ENCODE data around the gene ARSK. TPM values are rescaled to one million over a fixed set of nuclear protein-coding genes. Genes with fewer than 3 reads are reported as not detected.

Gene ARSK
- total and polyA plus RNA-seq, 2 of the 13 experiments (the other 11 are each of a cell fraction or from before 2014, with no cell fraction given), result 7.9 TPM

DNA sequence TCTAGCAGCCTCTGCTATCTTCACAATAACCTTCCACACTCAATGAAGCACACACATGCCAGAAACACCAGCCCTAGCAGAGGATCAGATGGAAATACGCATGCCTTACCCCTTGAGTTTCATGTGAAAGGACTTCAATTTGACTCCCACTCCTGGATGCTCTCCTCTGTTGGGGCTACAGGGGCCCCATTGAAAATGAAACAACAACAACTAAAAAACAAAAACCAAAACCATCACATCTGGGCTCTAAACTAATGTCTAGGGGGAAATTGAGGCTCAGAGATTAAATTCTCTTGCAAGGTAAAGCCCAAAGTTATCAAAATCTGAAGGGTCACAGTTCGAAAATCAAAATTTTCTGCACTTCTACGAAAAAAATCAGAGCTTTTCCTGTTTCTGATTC is 83.7 kb downstream of the ARSK start:
- intact Hi-C loops (cut with micrococcal nuclease; ENCODE audit: unreplicated experiment) (no loop called here), in situ Hi-C loops (cut with HindIII; ENCODE audit: extremely low pct_ligation_motif_present, low pct_unique_long_range_greater_than_20kb) (loop anchor here (25.0 kb wide), 1 partner anchor 699 kb away; no protein-coding TSS in a partner anchor)
- peaks cover 28% of the 10 kb centered on the region for H3K4me1 ChIP-seq (ENCODE audit: insufficient read depth, low read length)
- no peak overlapping the region for H2AFZ ChIP-seq (ENCODE audit: low read length)
- POLR2A ChIA-PET, result interaction anchor here (1.7 kb wide), 1 partner anchor 8 kb away, joined by 3 read pairs; the partner anchor contains the start of gene RFESD
- no peak overlapping the region for H3K4me3 ChIP-seq (replicated peaks in 1 of 3; ENCODE audit: insufficient read depth in 1 of 3, low read depth in 2 of 3, low read length in 3 of 3)
- WGBS (ENCODE audit: low lambda C conversion rate), result 33% methylated on average over 3 of the region's 3 CpGs
- no TSS peak for BruUV-seq (replicated peaks)
- no peaks in the 10 kb centered on the region for H3K79me2 ChIP-seq (ENCODE audit: insufficient read depth, low read length)
- ATAC-seq (no peak), FAIRE-seq (no peak), DNase-seq (ENCODE audit: low spot score) (no peak)
- CTCF ChIA-PET (ENCODE audit: low intra/inter-chr PET ratio, low total read pairs), result no interaction called here
- TF ChIP-seq, protein P1, sequence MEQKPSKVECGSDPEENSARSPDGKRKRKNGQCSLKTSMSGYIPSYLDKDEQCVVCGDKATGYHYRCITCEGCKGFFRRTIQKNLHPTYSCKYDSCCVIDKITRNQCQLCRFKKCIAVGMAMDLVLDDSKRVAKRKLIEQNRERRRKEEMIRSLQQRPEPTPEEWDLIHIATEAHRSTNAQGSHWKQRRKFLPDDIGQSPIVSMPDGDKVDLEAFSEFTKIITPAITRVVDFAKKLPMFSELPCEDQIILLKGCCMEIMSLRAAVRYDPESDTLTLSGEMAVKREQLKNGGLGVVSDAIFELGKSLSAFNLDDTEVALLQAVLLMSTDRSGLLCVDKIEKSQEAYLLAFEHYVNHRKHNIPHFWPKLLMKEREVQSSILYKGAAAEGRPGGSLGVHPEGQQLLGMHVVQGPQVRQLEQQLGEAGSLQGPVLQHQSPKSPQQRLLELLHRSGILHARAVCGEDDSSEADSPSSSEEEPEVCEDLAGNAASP (CRISPR knock-in tag; IDR thresholded peaks at IDR 0.05; ENCODE audit: borderline replicate concordance), result no peak
- TF ChIP-seq FOXK2 (IDR thresholded peaks at IDR 0.05), result no peak
- no peak for TF ChIP-seq HOXA5 (CRISPR knock-in tag; IDR thresholded peaks at IDR 0.05)
- no peak for TF ChIP-seq ZBTB38 (CRISPR knock-in tag; IDR thresholded peaks at IDR 0.05)
- TF ChIP-seq FIP1L1 (IDR thresholded peaks at IDR 0.05; ENCODE audit: borderline replicate concordance, insufficient read depth, low read depth, low read length), result no peak
- TF ChIP-seq ZNF790 (CRISPR knock-in tag; IDR thresholded peaks at IDR 0.05; ENCODE audit: borderline replicate concordance), result no peak
- TF ChIP-seq NFYB (CRISPR knock-in tag; IDR thresholded peaks at IDR 0.05), result no peak
- no peak for TF ChIP-seq GATAD2A (CRISPR knock-in tag; IDR thresholded peaks at IDR 0.05)
- TF ChIP-seq RBM22 (optimal IDR thresholded peaks at IDR 0.05; ENCODE audit: low read length), result no peak
- TF ChIP-seq ZNF839 (CRISPR knock-in tag; IDR thresholded peaks at IDR 0.05; ENCODE audit: borderline replicate concordance), result no peak
- TF ChIP-seq, protein P2, sequence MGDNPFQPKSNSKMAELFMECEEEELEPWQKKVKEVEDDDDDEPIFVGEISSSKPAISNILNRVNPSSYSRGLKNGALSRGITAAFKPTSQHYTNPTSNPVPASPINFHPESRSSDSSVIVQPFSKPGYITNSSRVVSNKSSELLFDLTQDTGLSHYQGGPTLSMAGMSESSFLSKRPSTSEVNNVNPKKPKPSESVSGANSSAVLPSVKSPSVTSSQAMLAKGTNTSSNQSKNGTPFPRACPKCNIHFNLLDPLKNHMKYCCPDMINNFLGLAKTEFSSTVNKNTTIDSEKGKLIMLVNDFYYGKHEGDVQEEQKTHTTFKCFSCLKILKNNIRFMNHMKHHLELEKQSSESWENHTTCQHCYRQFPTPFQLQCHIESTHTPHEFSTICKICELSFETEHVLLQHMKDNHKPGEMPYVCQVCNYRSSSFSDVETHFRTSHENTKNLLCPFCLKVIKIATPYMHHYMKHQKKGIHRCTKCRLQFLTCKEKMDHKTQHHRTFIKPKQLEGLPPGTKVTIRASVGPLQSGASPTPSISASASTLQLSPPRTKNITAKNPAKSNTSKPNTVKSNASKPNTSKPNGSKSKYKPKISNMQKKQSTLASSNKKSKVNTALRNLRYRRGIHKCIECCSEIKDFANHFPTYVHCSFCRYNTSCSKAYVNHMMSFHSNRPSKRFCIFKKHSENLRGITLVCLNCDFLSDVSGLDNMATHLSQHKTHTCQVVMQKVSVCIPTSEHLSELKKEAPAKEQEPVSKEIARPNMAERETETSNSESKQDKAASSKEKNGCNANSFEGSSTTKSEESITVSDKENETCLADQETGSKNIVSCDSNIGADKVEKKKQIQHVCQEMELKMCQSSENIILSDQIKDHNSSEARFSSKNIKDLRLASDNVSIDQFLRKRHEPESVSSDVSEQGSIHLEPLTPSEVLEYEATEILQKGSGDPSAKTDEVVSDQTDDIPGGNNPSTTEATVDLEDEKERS (CRISPR knock-in tag; IDR thresholded peaks at IDR 0.05), result no peak
- TF ChIP-seq RNF2 (conservative IDR thresholded peaks at IDR 0.05; ENCODE audit: low read depth), result no peak
- no peak overlapping the region for H3K27ac ChIP-seq (ENCODE audit: extremely low read length, insufficient read depth, low read length)
- H4K20me1 ChIP-seq (ENCODE audit: insufficient read depth, low read length), result no peaks in the 10 kb centered on the region
- H3K36me3 ChIP-seq (replicated peaks in 1 of 2; ENCODE audit: control insufficient read depth in 1 of 2, insufficient read depth in 2 of 2, low read length in 2 of 2), result no peaks in the 10 kb centered on the region
- H3K27me3 ChIP-seq (ENCODE audit: control insufficient read depth in 1 of 2, insufficient read depth in 2 of 2, low read length in 2 of 2), result peaks cover 0 to 14% of the 10 kb centered on the region in 2 experiments; a peak in 2 of 5 replicates
- H3K4me2 ChIP-seq (ENCODE audit: low read depth, low read length), result no peak overlapping the region
- no peaks in the 10 kb centered on the region for H3K9me3 ChIP-seq (ENCODE audit: low read length)
- H3K9ac ChIP-seq (ENCODE audit: insufficient read depth, low read depth, low read length), result no peak overlapping the region

Data from HepG2 (cell line).